ENCODE measurements around the gene CCDC154.

The CCDC154 gene

DNA sequence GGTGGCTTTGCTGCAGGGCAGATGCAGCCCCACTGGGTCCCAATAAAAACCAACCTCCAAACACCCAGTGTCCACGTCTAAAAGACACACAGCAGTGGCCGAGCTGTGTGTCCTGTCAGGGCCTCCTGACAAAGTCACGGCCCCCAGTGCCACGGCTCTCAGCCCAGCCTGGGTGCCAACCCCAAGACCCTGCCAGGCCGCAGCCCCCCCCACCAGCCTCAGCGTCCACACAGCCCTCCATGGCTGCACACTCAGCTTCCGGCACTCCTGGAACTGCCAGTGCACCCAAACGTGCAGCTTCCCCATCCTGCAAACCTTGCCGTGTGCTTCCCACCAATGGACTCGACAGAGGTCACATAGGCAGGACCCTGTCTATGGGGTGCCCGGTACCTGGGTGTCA lies 3.6 kb upstream of the CCDC154 start:
- Histone ChIP-seq H3K27ac (ENCODE audit: low read depth, low read length) (no peak overlapping the region), H3F3A (ENCODE audit: insufficient read depth) (no peaks in the 10 kb centered on the region), H3K4me3 (ENCODE audit: insufficient read depth, low read length, poor library complexity, severe bottlenecking) (no peak overlapping the region), H2AFZ (ENCODE audit: low read depth, low read length, severe bottlenecking) (no peak overlapping the region), H3K9me3 (ENCODE audit: insufficient read depth, low read length) (no peaks in the 10 kb centered on the region), H3K36me3 (ENCODE audit: low read length) (no peaks in the 10 kb centered on the region), H3K9ac (ENCODE audit: low read length) (no peak overlapping the region), H3K79me2 (ENCODE audit: insufficient read depth, low read length) (no peaks in the 10 kb centered on the region), H3K27me3 (ENCODE audit: low read length) (no peaks in the 10 kb centered on the region), H3K4me2 (ENCODE audit: low read depth, low read length, poor library complexity, severe bottlenecking) (no peak overlapping the region), H3K9me2 (replicated peaks; ENCODE audit: insufficient read depth, low read length) (no peaks in the 10 kb centered on the region), H4K20me1 (ENCODE audit: low read depth, low read length) (no peaks in the 10 kb centered on the region)
- TF ChIP-seq, protein P1, sequence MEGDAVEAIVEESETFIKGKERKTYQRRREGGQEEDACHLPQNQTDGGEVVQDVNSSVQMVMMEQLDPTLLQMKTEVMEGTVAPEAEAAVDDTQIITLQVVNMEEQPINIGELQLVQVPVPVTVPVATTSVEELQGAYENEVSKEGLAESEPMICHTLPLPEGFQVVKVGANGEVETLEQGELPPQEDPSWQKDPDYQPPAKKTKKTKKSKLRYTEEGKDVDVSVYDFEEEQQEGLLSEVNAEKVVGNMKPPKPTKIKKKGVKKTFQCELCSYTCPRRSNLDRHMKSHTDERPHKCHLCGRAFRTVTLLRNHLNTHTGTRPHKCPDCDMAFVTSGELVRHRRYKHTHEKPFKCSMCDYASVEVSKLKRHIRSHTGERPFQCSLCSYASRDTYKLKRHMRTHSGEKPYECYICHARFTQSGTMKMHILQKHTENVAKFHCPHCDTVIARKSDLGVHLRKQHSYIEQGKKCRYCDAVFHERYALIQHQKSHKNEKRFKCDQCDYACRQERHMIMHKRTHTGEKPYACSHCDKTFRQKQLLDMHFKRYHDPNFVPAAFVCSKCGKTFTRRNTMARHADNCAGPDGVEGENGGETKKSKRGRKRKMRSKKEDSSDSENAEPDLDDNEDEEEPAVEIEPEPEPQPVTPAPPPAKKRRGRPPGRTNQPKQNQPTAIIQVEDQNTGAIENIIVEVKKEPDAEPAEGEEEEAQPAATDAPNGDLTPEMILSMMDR (IDR thresholded peaks at IDR 0.05; ENCODE audit: insufficient read depth, low read length, poor library complexity, severe bottlenecking), result no peak

DNA sequence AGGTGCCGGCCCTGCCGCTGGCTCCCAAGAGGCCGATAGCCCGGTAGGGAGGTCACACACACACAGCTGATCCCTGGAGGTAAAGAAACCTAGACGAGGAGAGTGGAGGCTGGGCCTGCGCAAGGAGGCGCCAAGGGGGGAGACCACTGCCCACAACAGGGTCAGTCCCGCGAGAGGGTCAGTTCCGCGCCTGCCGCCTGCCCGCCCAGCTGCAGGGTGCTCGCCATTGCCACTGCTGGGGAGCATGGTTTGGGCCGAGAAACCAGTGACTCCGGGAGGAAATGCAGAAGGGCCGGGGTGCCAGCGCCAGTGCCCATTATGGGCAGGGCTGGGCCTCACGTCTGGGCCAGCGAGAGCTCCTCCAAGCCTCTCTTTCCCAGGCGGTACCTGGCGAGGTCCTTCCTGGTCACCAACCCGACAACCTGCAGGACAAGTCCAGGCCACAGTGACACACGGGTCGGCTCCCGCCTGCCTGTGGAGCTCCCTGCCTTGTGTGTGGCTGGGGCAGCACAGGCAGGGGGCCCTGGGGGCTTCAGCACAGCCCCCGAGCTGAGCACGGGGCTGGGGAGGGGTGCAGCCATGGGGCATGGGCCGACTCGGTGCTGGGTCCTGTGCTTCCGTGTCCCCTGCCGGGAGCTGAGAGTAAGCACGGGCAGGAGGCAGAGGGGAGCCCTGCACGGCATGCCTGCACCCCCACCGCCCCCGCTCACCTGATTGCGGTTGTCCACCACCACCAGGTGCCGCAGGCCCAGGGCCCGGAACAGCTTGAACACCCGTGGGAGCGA lies 2.1 kb upstream of the CCDC154 start:
- Histone ChIP-seq H3K79me2 (ENCODE audit: insufficient read depth, low read length) (no peaks in the 10 kb centered on the region), H2AFZ (ENCODE audit: low read depth, low read length, severe bottlenecking) (no peak overlapping the region), H3K9ac (ENCODE audit: low read length) (no peak overlapping the region), H4K20me1 (ENCODE audit: low read depth, low read length) (no peaks in the 10 kb centered on the region), H3K4me3 (ENCODE audit: insufficient read depth, low read length, poor library complexity, severe bottlenecking) (no peak overlapping the region), H3K9me2 (replicated peaks; ENCODE audit: insufficient read depth, low read length) (no peaks in the 10 kb centered on the region), H3K4me2 (ENCODE audit: low read depth, low read length, poor library complexity, severe bottlenecking) (no peak overlapping the region), H3K36me3 (ENCODE audit: low read length) (no peaks in the 10 kb centered on the region), H3K27ac (ENCODE audit: low read depth, low read length) (no peak overlapping the region), H3K9me3 (ENCODE audit: insufficient read depth, low read length) (no peaks in the 10 kb centered on the region), H3K27me3 (ENCODE audit: low read length) (no peaks in the 10 kb centered on the region), H3F3A (ENCODE audit: insufficient read depth) (no peaks in the 10 kb centered on the region)
- no peak for TF ChIP-seq EZH2phosphoT487 (conservative IDR thresholded peaks at IDR 0.05; ENCODE audit: low read length)
- TF ChIP-seq, protein P1 (IDR thresholded peaks at IDR 0.05; ENCODE audit: insufficient read depth, low read length, poor library complexity, severe bottlenecking), result no peak

DNA sequence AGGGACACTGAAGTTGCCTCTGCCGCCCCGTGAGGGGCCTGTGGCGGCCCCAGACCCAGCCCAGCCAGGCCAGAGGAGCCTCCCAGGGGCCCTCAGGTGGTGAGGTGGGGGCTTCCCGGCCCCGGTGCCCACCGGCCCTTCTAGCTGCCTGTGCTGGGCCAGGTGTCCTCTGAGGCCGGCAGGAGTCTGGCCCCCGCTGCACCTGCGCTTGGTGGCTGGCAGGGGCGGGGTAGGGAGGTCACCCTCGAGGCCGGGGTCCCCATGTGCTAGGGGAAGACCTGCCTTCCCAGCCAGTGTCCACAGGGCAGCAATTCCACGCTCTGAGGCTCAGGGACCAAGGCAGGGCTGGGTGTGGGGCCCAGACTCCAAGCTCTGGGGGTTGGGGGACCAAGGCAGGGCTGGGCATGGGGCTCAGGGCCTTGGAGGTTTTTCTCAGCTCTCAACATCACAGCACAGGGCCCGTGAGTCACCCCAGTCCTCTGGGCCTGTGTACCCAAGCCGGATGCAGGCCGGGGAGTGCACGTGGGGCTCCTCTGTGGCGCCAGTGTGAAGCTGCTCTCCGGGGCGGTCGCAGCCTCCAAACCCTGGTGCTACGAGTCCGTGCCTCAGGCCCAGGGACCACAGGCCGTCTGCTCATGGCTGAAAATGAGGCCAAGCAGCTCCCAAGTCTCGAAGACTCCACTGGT lies 1.3 kb upstream of the CCDC154 start:
- H3F3A ChIP-seq (ENCODE audit: insufficient read depth), result no peaks in the 10 kb centered on the region
- no peaks in the 10 kb centered on the region for H3K27me3 ChIP-seq (ENCODE audit: low read length)
- H3K9ac ChIP-seq (ENCODE audit: low read length), result no peak overlapping the region
- H3K79me2 ChIP-seq (ENCODE audit: insufficient read depth, low read length), result no peaks in the 10 kb centered on the region
- no peak overlapping the region for H2AFZ ChIP-seq (ENCODE audit: low read depth, low read length, severe bottlenecking)
- no peaks in the 10 kb centered on the region for H3K9me2 ChIP-seq (replicated peaks; ENCODE audit: insufficient read depth, low read length)
- TF ChIP-seq EZH2phosphoT487 (conservative IDR thresholded peaks at IDR 0.05; ENCODE audit: low read length), result no peak
- TF ChIP-seq, protein P1 (IDR thresholded peaks at IDR 0.05; ENCODE audit: insufficient read depth, low read length, poor library complexity, severe bottlenecking), result no peak
- H3K36me3 ChIP-seq (ENCODE audit: low read length), result no peaks in the 10 kb centered on the region
- no peaks in the 10 kb centered on the region for H3K9me3 ChIP-seq (ENCODE audit: insufficient read depth, low read length)
- no peak overlapping the region for H3K27ac ChIP-seq (ENCODE audit: low read depth, low read length)
- no peak overlapping the region for H3K4me2 ChIP-seq (ENCODE audit: low read depth, low read length, poor library complexity, severe bottlenecking)
- H4K20me1 ChIP-seq (ENCODE audit: low read depth, low read length), result no peaks in the 10 kb centered on the region
- no peak overlapping the region for H3K4me3 ChIP-seq (ENCODE audit: insufficient read depth, low read length, poor library complexity, severe bottlenecking)
